Sigmoid colon (tissue), 7 donors: ENCODE data around the gene MYO9A. TPM values are rescaled to one million over a fixed set of nuclear protein-coding genes. Genes with fewer than 3 reads are reported as not detected.
"Not testable (repeated sequence)": the region's sequence is repeated elsewhere in the genome, so short reads cannot be mapped to it uniquely, and the experiment has no call there.

Experiments
- DNase-seq: peaks from one replicate; pipeline ENCODE4 v3.0.0-alpha.2; 2019
- H3K27ac ChIP-seq, 4 donors: fragments of 200-600 bp; sonication (generic); one replicate each; pipeline ENCODE4 v1.5.1; 2016 to 2019; ENCODE audit warnings: mild to moderate bottlenecking in 1 of 4
- H3K27me3 ChIP-seq, 3 donors: fragments of 200-600 bp; sonication (generic); one replicate each; pipeline ENCODE4 v1.5.1; 2019; ENCODE audit warnings: mild to moderate bottlenecking in 1 of 3
- H3K36me3 ChIP-seq, 4 donors: fragments of 200-600 bp; sonication (generic); one replicate each; pipeline ENCODE4 v1.5.1; 2016 to 2019
- H3K4me1 ChIP-seq, 4 donors: fragments of 200-600 bp; sonication (generic); one replicate each; pipeline ENCODE4 v1.5.1; 2017 to 2019
- H3K4me3 ChIP-seq, 4 donors: fragments of 200-600 bp; sonication (generic); one replicate each; pipeline ENCODE4 v1.5.1; 2017 to 2019; ENCODE audit warnings: mild to moderate bottlenecking in 2 of 4, moderate library complexity in 1 of 4
- H3K9me3 ChIP-seq, 4 donors: fragments of 200-600 bp in 3 of 4; sonication (generic) in 3 of 4; one replicate each; pipeline versions ENCODE4 v1.5.1 to v1.6.1; 2013 to 2019
- EP300 ChIP-seq, 4 donors: sonication (generic); formaldehyde crosslinking; IDR thresholded peaks; one replicate each; pipeline ENCODE4 v1.6.1; 2017; ENCODE audit warnings: antibody characterized with exemption in 4 of 4
- POLR2A ChIP-seq, 2 donors: fragments of 450-650 bp; IDR thresholded peaks; one replicate each; pipeline ENCODE4 v1.6.1; 2016; ENCODE audit warnings: antibody characterized with exemption in 2 of 2, mild to moderate bottlenecking in 2 of 2, moderate library complexity in 2 of 2
- POLR2AphosphoS5 ChIP-seq, 4 donors: sonication (generic); formaldehyde crosslinking; IDR thresholded peaks; one replicate each; pipeline ENCODE4 v1.6.1; 2017; ENCODE audit warnings: antibody characterized with exemption in 4 of 4
- WGBS, 2 donors: extraction: QIAGEN DNeasy Blood & Tissue Kit; methylation state at CpG; one replicate each; pipeline ENCODE4 v1.1.7; 2013; 5-methylcytosine and 5-hydroxymethylcytosine counted together
- intact Hi-C: fragments of 100-400 bp; cut with DNase I; formaldehyde crosslinking; loops from one replicate; pipeline ENCODE4 v1.15.1; 2023
- polyA plus RNA-seq, 3 donors: library from polyadenylated mRNA; stranded (reverse); fragments of 200-250 nt; gene quantifications; one replicate each; pipeline ENCODE4 v1.2.3, GENCODE V29; 2013
- total RNA-seq, 4 donors: library from RNA; depleted of rRNA; stranded (reverse); fragments of >200 nt; gene quantifications; one replicate each; pipeline ENCODE4 v1.1.0, GENCODE V29; 2016
- TF ChIP-seq, protein P1 (sequence below), 4 experiments: fragments of 450-650 bp in 3 of 4; fragments of 200-600 bp in 1 of 4; IDR thresholded peaks; one replicate each; pipeline ENCODE4 v1.5.1; 2016 to 2019; ENCODE audit warnings: antibody characterized with exemption in 4 of 4, mild to moderate bottlenecking in 3 of 4, moderate library complexity in 2 of 4
- donor health status: healthy with polysubstance abuse.
- donor health status: Bipolar disorder and iron deficiency.
- donor health status: healthy.

MYO9A gene
- total and polyA plus RNA-seq, 7 donors, result 3.0 to 80.0 (median 55.8) TPM

GRCh38 chr15:72077950-72078349, 40.0 kb downstream of the MYO9A start:
- Histone ChIP-seq H3K36me3 (no peaks in the 10 kb centered on the region), H3K27me3 (no peaks in the 10 kb centered on the region), H3K4me3 (no peak overlapping the region), H3K27ac (no peak overlapping the region), H3K4me1 (peaks cover 0 to 19% (median 5%) of the 10 kb centered on the region in 4 donors), H3K9me3 (no peaks in the 10 kb centered on the region)
- WGBS, 2 donors, result 93 to 97% methylated on average over 1 of the region's 1 CpG
- TF ChIP-seq POLR2A (IDR thresholded peaks at IDR 0.05) (no peak), POLR2AphosphoS5 (IDR thresholded peaks at IDR 0.05) (no peak), EP300 (IDR thresholded peaks at IDR 0.05) (no peak)
- intact Hi-C loops, result no loop called here
- no peak for DNase-seq

DNA sequence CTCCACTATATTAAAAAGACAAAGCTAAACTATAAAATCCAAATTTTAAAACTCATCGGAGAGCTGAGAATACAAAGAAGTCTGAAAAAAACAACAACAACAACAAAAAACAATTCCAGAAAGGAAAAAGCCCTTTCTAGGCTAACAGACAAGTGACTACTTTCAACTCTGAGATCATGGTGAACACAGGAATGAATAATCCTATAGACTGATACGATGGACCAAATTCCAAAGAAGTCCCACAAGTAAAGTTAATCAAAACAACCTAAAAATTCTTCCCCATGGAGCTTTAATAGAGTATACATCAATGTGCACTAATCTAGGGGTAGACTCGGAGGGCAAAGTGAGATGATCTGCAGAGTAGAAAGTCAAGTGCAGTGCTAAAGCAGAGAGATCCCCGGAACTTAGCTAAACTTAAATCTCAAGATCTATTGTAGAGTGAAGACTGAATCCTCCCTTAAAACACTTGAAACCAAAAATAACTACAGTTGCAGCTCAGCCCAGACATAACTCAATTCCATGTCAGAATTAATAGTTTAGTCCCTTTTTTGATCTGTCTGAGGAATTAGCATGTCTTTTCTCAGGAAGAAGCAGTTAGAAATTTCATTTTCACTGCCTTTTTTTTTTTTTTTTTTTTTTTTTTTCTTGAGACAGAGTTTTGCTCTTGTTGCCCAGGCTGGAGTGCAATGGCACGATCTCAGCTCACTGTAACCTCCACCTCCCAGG, 43.5 kb downstream of the MYO9A start:
- Histone ChIP-seq H3K27ac (no peak overlapping the region), H3K4me3 (no peak overlapping the region), H3K9me3 (no peaks in the 10 kb centered on the region), H3K4me1 (peaks cover 0 to 19% (median 5%) of the 10 kb centered on the region in 4 donors), H3K36me3 (no peaks in the 10 kb centered on the region), H3K27me3 (no peaks in the 10 kb centered on the region)
- DNase-seq, result no peak
- 88% methylated on average over 5 of the region's 5 CpGs for WGBS, 2 donors
- TF ChIP-seq, protein P1, sequence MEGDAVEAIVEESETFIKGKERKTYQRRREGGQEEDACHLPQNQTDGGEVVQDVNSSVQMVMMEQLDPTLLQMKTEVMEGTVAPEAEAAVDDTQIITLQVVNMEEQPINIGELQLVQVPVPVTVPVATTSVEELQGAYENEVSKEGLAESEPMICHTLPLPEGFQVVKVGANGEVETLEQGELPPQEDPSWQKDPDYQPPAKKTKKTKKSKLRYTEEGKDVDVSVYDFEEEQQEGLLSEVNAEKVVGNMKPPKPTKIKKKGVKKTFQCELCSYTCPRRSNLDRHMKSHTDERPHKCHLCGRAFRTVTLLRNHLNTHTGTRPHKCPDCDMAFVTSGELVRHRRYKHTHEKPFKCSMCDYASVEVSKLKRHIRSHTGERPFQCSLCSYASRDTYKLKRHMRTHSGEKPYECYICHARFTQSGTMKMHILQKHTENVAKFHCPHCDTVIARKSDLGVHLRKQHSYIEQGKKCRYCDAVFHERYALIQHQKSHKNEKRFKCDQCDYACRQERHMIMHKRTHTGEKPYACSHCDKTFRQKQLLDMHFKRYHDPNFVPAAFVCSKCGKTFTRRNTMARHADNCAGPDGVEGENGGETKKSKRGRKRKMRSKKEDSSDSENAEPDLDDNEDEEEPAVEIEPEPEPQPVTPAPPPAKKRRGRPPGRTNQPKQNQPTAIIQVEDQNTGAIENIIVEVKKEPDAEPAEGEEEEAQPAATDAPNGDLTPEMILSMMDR (IDR thresholded peaks at IDR 0.05), result no peak
- TF ChIP-seq EP300 (IDR thresholded peaks at IDR 0.05), result no peak
- TF ChIP-seq POLR2A (IDR thresholded peaks at IDR 0.05), result no peak
- no peak for TF ChIP-seq POLR2AphosphoS5 (IDR thresholded peaks at IDR 0.05)
- intact Hi-C loops, result no loop called here

DNA sequence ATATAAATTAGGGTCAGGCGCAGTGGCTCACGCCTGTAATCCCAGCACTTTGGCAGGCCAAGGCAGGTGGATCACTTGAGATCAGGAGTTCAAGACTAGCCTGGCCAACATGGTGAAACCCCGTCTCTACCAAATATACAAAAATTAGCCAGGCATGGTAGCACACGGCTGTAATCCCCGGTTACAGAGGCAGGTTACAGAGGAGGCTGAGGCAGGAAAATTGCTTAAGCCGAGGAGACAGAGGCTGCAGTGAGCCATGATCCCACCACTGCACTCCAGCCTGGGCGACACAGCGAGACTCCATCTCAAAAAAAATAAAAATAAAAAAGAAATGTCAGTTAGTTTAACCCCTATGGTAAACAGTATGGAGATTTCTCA, 46.5 kb downstream of the MYO9A start:
- peaks cover 0 to 25% (median 5%) of the 10 kb centered on the region in 4 donors for H3K4me1 ChIP-seq
- 89 to 95% methylated on average over 8 of the region's 8 CpGs for WGBS, 2 donors
- H3K27ac ChIP-seq, H3K36me3 ChIP-seq, DNase-seq, H3K9me3 ChIP-seq, H3K27me3 ChIP-seq, intact Hi-C loops, H3K4me3 ChIP-seq: not testable (repeated sequence)

DNA sequence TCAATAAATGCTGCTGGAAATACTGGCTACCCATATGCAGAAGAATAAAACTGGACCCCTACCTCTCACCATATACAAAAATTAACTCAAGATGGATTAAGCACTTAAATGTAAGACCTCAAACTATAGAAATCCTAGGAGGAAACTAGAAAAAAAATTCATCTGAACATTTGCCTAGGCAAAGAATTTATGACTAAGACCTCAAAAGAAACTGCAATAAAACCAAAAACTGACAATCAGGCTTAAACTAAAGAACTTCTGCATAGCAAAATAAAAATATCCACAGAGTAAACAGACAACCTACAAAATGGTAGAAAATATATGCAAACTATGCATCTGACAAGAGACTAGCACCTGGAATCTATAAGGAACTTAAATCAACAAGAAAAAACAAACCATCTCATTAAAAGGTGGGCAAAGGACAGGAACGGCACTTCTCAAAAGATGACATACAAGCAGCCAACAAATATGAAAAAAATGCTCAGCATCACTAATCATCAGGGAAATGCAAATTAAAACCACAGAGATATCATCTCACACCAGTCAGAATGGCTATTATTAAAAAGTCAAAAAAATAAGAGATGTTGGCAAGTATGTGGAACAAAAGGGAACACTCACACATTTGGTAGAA, 47.0 kb downstream of the MYO9A start:
- H3K36me3 ChIP-seq, result no peaks in the 10 kb centered on the region
- intact Hi-C loops, result no loop called here
- no peaks in the 10 kb centered on the region for H3K27me3 ChIP-seq
- DNase-seq, result no peak
- no peak overlapping the region for H3K27ac ChIP-seq
- WGBS, 2 donors, result 52 to 68% methylated on average over 1 of the region's 1 CpG
- no peak overlapping the region for H3K4me3 ChIP-seq
- peaks cover 0 to 25% (median 5%) of the 10 kb centered on the region in 4 donors for H3K4me1 ChIP-seq
- TF ChIP-seq POLR2AphosphoS5 (IDR thresholded peaks at IDR 0.05), result no peak
- TF ChIP-seq POLR2A (IDR thresholded peaks at IDR 0.05), result no peak
- TF ChIP-seq, protein P1 (IDR thresholded peaks at IDR 0.05), result no peak
- TF ChIP-seq EP300 (IDR thresholded peaks at IDR 0.05), result no peak
- H3K9me3 ChIP-seq, result no peaks in the 10 kb centered on the region

GRCh38 chr15:72068856-72069255, 49.1 kb downstream of the MYO9A start:
- no peak overlapping the region for H3K4me3 ChIP-seq
- DNase-seq, result no peak
- intact Hi-C loops, result no loop called here
- TF ChIP-seq POLR2A (IDR thresholded peaks at IDR 0.05) (no peak), EP300 (IDR thresholded peaks at IDR 0.05) (no peak), POLR2AphosphoS5 (IDR thresholded peaks at IDR 0.05) (no peak)
- TF ChIP-seq, protein P1 (IDR thresholded peaks at IDR 0.05), result no peak
- H3K9me3 ChIP-seq, result no peaks in the 10 kb centered on the region
- H3K36me3 ChIP-seq, result no peaks in the 10 kb centered on the region
- H3K4me1 ChIP-seq, result peaks cover 0 to 9% (median 0%) of the 10 kb centered on the region in 4 donors
- no peaks in the 10 kb centered on the region for H3K27me3 ChIP-seq
- H3K27ac ChIP-seq, result no peak overlapping the region
